Urothelium cell line (cell line): ENCODE measurements around the gene TCFL5.
A peak's percentile ranks its signal among the peaks of the same experiment; 100 is the strongest.

Source experiments
- DNase-seq: peaks from one replicate; pipeline ENCODE4 v3.0.0; 2011; ENCODE audit warnings: low spot score, mixed read lengths
- FAIRE-seq: peaks from 2 replicates; lab custom pipeline; 2011; peaks lifted over from hg19 to GRCh38; lab: Jason Lieb, UNC

The TCFL5 gene

DNA sequence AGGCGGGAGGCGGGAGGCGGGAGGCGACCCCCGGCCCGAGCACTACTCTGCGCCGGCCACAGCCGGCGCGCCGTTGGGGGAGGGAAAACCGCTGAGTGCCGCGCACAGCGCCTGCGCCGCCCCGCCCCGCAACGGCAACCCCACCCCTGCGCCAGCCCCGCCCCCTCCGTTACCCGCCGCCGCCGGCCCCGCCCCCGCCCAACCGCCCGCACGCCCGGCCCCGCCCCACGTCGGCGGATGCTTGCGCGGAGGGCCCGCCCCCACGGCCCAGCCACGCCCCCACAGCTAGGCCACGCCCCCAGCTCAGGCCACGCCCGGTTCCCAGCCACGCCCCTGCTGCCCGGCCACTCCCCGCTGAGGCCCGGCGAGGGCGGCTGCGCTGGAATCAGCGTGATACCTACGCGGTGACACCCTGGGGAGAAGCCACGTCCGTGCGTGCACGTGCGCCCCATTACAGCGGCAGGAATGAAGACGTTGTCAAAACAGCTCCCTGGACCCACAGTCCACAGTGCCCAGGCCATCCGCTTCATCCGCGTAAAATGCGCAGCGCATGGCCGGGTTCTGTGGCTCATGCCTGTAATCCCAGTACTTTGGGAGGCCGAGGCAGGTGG lies at the start of gene TCFL5:
Gene TCFL5, minus strand, starts transcription at position 97 of the 611 bp plus-strand sequence. CDS start 152 bp downstream, outside the sequence.
- peak; percentile 99 for DNase-seq
- FAIRE-seq, result peak; percentile 96

- no peak for FAIRE-seq
- DNase-seq, result no peak
Observed at GRCh38 chr20:62910777-62911497, 49.3 kb upstream of the TCFL5 start.

GRCh38 chr20:62910217-62910766 lies 48.7 kb upstream of the TCFL5 start:
- FAIRE-seq (no peak), DNase-seq (no peak)

DNA sequence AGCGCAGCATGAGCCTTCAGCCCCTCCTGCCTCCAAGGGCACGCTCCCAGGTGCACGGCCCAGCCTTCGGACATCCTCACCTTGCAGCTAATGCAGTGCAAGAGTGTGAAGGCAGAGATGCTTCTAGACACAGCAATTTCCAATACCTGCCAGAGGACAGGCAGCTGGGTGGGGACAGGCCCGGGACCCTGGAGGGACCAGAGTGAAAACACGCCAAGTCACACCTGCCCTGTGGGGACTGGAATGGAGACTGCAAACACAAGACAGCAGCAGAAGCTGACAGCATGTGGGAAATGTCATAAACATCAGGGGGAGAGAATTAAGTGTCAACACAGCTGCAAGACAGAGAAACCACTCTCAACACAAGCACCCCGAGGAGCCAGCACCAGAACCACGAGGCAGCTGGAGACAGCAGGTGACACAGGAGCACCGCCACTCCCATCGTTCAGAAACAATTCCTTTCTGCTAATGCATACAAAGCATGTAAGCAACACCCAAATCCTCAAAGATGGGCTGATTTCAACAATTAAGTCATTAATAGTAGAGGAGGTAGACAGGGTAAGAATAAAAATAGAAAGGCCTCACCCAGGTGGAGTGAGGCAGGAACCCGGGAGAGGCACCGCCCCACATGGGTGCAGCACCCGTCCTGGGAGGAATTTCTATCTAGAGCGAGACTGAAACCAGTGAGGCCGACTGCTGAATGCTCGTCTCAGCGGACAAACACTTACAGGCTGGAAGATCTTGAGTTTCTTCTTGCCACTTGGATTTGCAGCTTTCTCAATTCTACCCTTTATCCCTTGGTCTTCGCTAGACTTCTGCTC lies 47.6 kb upstream of the TCFL5 start:
- DNase-seq, result no peak
- no peak for FAIRE-seq

DNA sequence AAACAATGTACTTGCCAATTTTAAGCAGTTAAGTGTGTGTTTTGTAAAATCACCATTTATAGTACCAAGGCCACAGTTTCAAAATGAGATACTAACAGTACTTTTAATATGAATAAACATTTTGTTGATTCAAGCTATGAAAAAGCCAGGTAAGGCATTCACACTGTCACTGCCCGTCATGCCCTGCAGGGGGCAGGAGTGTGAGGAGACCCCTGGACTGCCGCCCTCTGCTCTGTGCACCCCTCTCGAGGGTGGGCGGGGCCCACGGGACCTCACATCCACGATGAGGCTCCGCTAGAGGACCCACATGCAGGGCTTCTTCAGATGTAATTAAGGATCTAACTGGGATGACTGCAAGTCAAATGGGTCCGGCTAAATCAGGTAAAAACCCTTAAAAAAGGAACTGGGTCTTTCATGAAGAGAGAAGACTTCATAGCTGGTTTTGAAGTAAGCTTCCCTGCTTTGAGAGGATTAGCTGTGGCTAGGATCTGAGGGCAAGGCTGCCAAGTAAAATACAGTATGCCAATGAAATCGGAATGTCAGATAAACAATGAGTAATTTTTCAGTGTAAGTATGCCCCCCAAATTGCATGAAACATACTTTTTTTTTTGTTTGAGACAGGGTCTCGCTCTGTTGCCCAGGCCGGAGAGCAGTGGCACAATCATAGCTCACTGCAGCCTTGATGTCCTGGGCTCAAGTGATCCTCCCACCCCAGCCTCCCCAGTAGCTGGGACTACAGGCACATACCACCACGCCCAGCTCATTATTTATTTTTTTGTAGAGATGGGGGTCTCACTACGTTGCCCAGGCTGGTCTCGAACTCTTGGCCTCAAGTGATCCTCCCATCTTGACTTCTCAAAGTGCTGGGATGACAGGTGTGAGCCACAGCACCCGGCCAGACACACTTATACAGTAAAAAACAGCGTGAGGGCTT lies 46.0 kb upstream of the TCFL5 start:
- peak; percentile 42 for DNase-seq
- FAIRE-seq, result no peak

DNA sequence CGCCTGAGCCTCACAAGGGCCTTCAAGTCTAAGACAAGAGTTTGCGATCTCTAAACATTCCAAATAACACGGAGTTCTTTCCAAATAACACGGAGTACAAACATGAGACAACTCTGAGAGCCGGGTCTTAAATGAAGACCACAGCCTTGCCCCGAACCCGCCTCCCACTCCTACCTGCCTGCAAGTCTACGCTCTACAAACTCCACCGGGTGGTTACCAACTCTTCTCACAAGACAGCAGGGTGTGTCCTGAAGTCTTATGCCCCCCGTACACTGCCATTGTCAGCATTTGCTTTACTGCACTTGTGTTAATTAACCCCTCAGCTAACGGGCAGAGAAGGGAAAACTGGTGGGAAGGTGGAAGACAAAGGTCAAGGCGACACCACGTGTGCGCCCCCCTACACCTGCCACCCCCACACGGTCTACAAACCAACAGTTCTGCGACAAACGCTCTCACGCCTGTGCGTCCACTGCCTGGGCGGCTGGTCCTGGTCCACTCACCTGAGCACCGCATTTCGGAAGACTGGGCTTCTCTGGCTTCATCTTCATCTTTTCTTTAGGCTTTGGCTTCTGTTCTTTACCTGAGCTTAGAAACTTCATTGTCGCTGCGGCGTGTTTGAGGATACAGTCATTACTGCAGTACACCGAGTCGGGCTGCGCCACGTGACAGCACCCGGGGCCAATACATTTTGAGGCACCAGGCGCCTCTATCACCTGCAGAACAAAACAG lies 45.2 kb upstream of the TCFL5 start:
- FAIRE-seq, result no peak
- DNase-seq, result no peak

- no peak for DNase-seq
- no peak for FAIRE-seq
Observed at GRCh38 chr20:62906209-62906608, 44.6 kb upstream of the TCFL5 start.

DNA sequence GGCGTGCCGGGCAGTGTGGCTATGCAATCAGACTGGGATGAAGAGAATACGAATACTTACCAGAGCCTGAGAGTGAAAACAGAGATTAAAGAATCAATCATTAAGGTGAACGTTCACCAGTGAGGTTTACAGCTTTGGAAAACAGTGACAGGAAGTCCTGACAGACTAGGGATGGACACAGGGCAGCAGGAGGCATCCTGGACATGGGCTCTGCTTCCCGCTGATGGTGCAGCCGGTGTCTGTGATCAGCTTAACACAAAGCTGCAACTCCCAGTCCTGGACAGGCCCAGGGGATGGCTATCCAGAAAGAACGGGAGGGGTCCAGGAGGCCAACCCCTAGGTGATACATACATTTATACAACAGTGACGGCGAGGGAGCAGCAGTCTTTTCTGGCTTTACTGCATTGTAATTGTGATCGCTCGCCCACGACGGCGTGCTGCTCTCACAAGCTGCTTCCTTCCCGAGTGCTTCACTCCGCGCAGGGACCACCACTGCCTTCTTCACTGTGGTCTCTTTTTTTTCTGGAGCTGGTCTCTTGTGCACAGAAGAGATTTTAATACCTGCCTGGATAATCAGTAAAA lies 44.0 kb upstream of the TCFL5 start:
- DNase-seq (no peak), FAIRE-seq (no peak)

DNA sequence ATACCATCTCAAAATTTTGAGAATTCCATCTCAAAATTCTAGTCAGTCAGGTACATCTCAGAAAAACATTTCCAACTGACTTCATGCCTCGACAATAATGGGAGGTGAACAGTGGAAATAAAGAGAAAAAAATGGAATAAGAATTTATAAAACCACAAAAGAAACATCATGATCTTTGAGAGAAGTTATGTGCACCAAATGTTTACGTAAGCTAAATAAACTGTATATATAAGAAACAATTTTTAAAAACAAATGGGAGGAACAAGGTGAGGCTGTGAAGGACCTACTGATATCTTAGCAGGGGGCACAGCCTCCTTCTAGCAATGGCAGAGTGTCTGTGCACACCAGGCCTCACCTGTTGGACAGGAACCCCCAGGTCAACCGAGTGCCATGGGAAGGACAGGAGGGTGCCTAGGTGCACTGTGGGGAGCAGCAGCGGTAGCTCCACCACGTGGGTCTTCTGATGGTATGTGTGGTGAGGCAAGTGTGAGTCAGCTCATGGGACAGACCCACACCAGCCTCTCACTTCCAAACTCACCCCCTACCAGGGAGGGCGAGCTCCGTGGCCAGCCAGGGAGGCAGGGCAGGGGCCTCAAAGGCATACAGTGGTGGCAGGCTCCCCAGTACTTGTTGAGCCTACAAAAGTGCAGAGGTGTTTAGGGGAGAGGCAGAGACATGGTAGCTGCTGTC lies 41.4 kb upstream of the TCFL5 start:
- FAIRE-seq, result no peak

GRCh38 chr20:62901891-62902290 lies 40.3 kb upstream of the TCFL5 start:
- FAIRE-seq, result no peak

More for the DNA sequence above, 41.4 kb upstream of the TCFL5 start:
- no peak for DNase-seq

DNA sequence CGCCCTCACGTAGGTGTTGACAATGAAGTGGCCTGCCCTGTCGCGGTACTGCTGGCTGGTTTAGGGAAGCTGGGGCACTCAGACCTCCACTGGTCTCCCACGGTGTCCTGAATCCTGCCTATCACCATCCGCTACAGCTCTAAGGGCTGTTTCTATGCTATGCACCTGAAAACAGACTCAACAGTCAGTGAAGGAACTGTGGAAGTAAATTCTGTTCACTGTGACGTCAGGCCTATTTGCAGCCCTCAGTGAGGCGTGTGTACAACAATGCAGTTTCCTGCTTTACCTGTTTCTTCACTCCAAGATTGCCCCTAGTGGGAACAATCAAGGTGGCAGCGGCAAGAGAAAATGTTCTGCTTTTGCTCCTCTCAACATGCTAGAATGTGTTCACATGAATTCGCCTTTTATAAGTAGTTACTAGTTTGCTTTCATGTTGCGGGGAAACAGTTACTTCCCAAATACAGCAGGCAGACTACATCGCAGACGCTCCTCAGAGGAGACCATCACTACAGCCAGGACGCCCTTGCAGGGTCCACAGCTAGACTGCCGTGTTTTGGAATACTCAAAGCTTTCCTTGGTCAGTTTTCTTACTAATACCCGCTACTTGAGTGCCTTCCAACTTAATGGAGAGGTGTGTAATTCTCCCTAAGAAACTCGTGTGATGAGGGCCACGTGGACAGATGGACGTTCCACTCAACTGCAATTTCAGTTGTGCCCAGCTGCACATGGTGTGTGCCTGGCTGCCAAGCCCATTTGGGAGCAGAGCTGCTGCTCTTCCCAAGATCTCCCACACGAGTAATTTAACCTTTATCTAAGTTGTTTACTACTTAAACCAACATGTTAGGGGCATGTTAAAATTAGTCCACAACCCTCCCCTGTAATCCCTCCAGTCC lies 39.3 kb upstream of the TCFL5 start:
- DNase-seq (peak; percentile 50), FAIRE-seq (no peak)

More at GRCh38 chr20:62901891-62902290, 40.3 kb upstream of the TCFL5 start:
- no peak for DNase-seq

DNA sequence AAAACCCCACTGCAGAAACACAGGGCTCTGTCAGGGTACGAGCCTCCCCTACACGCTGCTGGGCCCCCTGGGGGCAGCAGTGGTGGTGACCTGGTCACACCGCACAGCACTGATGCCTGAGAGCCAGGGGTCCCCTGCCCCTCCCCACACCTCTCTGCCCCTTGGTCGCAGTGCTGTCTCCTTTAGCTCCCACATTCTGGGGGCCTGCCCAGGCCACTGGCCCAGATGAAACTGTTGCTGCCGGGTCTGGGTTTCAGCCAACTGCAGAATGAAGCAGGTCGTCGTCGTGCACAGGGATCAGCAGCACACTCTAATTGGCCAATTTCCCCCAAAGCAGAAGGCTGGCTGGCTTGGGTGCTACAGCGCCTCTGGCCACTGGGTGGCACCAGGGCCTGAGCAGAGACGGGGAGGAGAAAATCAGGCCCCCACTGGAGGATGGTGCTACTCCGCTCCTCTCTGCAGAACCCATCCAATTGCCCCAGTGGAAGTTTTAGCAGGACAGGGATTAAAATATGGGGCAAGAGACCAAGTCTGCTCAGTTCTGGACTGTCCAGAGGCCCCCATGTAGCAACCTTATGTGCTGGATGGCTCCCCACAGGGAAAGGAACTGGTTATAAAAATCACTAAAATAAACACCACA lies 38.5 kb upstream of the TCFL5 start:
- no peak for FAIRE-seq
- peak; percentile 93 for DNase-seq

- DNase-seq, result no peak
Observed at GRCh38 chr20:62899633-62900051, 38.0 kb upstream of the TCFL5 start.

DNA sequence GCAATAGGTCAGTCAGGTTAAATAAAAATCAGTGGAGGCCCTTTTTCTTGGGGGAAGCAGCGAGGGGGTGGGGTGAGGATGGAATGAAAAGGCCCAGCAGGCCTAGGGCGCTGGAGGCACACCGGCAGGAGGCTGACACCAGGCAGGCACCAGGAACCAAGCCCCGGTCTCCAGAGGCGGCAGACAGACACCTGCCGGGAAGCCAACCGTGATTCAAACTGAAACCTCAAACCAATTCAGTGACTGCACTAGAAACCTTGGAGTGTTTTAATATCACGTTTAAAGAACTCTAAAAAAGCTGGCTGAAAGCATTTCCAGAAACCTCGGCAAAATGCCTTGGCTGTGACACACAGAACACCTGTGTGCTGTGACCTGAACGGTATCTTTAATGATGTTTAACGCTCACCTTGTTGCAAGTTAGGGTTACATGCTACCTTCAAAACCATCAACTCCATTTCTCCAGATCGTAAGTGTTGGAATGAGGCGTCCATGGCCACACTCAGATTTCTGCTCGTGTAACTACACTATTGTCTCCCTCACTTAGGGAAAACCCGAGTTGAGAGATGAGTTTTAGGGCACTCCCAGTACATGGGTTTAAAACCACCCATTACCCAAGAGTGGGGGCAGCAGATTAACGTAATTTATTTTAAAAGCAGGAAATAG lies 37.5 kb upstream of the TCFL5 start:
- DNase-seq (no peak), FAIRE-seq (no peak)

More at GRCh38 chr20:62899633-62900051, 38.0 kb upstream of the TCFL5 start:
- FAIRE-seq, result no peak

GRCh38 chr20:62898093-62898964 lies 36.7 kb upstream of the TCFL5 start:
- FAIRE-seq, result no peak
- DNase-seq, result no peak

GRCh38 chr20:62897666-62898065 lies 36.0 kb upstream of the TCFL5 start:
- FAIRE-seq, result no peak
- DNase-seq, result no peak
